ENCODE results near the gene ACER1. TPM values are rescaled to one million over a fixed set of nuclear protein-coding genes. Genes with fewer than 3 reads are reported as not detected.

The ACER1 gene
- total RNA-seq, 3 donors from 2014 or later = not detected

- Histone ChIP-seq H3K36me3 (ENCODE audit: low read depth) (no peaks in the 10 kb centered on the region), H3K9me3 (no peaks in the 10 kb centered on the region), H3K4me3 (no peak overlapping the region), H3K4me1 (ENCODE audit: low read depth) (no peaks in the 10 kb centered on the region)
- ATAC-seq (no peak), DNase-seq (no peak)
- intact Hi-C loops (cut with DNase I, micrococcal nuclease) = no loop called here
- no peak for TF ChIP-seq CTCF (IDR thresholded peaks at IDR 0.05)
Measured at GRCh38 chr19:6334490-6335285, 1.3 kb upstream of the ACER1 start.

GRCh38 chr19:6326815-6327214, 6.6 kb downstream of the ACER1 start:
- Histone ChIP-seq H3K4me3 (no peak overlapping the region), H3K4me1 (ENCODE audit: low read depth) (no peaks in the 10 kb centered on the region), H3K36me3 (ENCODE audit: low read depth) (no peaks in the 10 kb centered on the region), H3K9me3 (no peaks in the 10 kb centered on the region)
- intact Hi-C loops (cut with DNase I, micrococcal nuclease) = no loop called here
- ATAC-seq (no peak), DNase-seq (no peak)
- no peak for TF ChIP-seq CTCF (IDR thresholded peaks at IDR 0.05)

GRCh38 chr19:6325614-6326013, 7.8 kb downstream of the ACER1 start:
- no peak for DNase-seq
- Histone ChIP-seq H3K4me3 (no peak overlapping the region), H3K9me3 (no peaks in the 10 kb centered on the region), H3K36me3 (ENCODE audit: low read depth) (no peaks in the 10 kb centered on the region), H3K4me1 (ENCODE audit: low read depth) (no peaks in the 10 kb centered on the region)
- intact Hi-C loops (cut with DNase I, micrococcal nuclease) = no loop called here
- TF ChIP-seq CTCF (IDR thresholded peaks at IDR 0.05) = no peak
- no peak for ATAC-seq

- no peak for TF ChIP-seq CTCF (IDR thresholded peaks at IDR 0.05)
- no peak for ATAC-seq
- intact Hi-C loops (cut with DNase I, micrococcal nuclease) = no loop called here
Measured at GRCh38 chr19:6324757-6325156, 8.7 kb downstream of the ACER1 start.

GRCh38 chr19:6322284-6322683, 11.1 kb downstream of the ACER1 start:
- intact Hi-C loops (cut with DNase I, micrococcal nuclease) = no loop called here
- TF ChIP-seq CTCF (IDR thresholded peaks at IDR 0.05) = no peak

More at GRCh38 chr19:6324757-6325156, 8.7 kb downstream of the ACER1 start:
- DNase-seq = no peak
- H3K4me1 ChIP-seq (ENCODE audit: low read depth) = no peaks in the 10 kb centered on the region
- no peaks in the 10 kb centered on the region for H3K9me3 ChIP-seq
- H3K36me3 ChIP-seq (ENCODE audit: low read depth) = no peaks in the 10 kb centered on the region
- H3K4me3 ChIP-seq = no peak overlapping the region

More at GRCh38 chr19:6322284-6322683, 11.1 kb downstream of the ACER1 start:
- Histone ChIP-seq H3K36me3 (ENCODE audit: low read depth) (no peaks in the 10 kb centered on the region), H3K4me1 (ENCODE audit: low read depth) (no peaks in the 10 kb centered on the region), H3K4me3 (no peak overlapping the region), H3K9me3 (no peaks in the 10 kb centered on the region)
- DNase-seq (no peak), ATAC-seq (no peak)
